CD4-positive, alpha-beta T cell treated with Interleukin-4 for 4 hours (primary cell): ENCODE data around the gene FRMD5.
"Not testable (repeated sequence)": the region's sequence is repeated elsewhere in the genome, so short reads cannot be mapped to it uniquely, and the experiment has no call there.

Experiments used
- DNase-seq: peaks from one replicate; pipeline ENCODE4 v3.0.0-alpha.2; 2020

FRMD5 gene

DNA sequence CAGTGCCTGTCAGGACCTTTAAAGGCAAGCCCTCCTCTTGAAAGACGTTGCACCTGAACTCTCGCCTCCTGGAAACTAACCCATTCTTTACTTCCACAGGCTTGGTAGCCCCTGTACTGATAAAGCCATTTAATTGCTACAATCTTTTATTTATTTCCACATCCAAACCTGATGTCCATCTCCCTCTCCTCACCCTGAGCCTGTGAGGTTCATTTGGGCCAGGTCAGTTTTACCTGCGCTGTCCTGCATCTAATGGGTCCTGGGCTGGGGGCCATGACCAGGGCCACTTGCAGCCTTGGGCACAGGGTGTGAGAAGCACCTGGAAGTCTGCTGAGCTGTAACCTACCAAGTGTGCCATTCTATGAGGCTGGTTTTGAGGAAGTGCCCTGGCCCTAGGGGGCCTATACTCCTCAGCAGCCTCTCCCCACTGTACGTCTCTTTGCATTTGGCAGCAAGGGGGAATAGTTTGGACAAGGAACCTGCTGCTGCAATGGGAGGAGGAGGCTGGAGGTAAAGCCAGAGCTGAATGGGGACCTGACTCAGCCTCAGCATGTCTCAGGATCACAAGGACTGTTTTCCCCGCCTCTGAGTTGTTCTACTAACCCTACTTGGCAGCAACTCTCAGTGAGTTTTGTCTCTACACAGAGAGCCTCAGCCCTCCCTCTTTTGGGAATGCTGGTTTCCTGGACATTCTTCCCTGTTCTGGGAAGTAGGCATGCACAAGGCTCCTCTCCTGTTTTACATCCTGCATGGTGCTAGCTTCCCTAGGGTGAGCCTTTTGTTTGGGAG, 314.5 kb downstream of the FRMD5 start:
- DNase-seq, result no peak

DNA sequence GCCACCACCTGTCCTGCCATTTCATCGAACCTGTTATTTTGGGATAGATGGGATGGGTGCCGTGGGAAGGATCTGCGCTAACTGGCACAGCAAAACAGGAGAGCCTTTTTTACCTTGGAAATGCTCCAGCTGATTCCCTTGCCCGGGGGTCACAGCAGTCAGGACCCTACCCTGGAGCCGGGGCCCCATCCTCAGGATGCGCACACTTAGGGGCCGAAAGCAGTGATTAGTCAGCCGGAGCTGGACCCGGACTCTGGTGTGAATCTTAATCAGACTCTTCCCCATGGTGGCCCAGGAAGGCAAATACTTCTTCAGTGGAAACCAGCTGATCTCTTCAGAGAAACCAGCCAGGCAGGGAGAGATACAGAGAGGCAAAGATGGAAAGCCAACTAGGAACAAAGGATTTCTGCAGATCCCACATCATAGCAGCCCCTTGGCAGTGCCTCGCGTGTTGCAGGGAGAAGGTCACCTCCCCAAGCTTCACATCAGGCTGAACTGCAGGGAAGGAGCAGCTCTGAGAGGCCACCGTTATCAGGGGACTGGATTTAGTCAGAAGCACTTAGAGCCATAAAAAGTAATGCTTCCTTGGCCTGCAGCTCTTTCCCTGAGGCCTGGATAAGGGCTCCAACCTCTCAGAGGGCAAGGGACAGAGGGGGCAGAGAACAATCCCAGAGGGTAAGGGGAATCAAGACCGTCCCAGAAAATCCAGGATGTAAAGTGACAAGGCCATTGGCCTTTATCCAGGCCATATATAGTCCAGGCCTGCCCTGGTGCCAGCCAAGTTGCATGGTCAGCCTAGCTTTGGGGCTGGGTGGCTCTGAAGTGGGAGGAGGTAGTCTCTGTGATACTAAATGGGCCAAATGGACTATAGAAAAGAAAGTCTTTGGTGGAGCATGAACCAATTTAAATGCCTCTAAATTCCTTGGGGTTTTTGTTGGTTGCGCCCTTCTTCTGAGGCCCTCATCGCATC, 315.4 kb downstream of the FRMD5 start:
- no peak for DNase-seq

DNA sequence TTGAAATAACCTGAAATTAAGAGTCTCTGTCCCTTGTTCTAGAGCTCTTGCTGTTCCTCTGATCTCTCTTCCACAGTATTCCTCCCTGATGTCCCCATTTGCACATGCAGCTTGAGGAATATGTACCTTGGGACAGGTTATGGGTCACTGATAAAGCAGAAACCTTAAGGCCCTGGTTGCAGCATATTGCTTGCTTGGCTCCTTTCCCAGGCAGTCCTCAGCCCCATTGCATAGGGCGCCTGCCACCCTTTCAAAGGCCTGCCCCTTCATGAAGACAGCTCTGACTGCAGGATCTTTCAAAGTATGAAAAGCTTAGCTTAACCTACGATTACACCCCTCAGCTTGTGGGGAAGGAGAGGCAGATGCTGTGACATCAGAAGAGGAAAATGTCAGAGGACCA, 316.6 kb downstream of the FRMD5 start:
- DNase-seq, result no peak

DNA sequence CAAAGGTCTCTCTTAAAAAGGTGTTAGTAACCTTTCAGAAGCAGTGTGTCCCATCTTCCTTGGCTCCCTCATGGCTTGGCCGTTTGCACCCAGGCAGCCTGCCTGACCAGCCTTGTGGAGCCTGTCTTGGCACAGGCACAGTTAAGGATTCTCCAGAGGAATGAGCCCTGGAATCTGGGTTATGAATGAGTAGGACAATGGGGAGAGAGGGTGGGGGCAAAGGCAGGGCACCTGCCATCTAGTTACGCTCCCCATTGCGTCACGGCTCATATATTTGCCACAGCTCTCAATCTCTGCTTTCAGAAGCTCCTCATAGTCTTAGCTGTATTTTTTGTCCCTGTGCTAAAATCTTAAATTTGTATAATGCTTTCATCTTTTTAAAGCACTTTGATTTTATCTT, 317.7 kb downstream of the FRMD5 start:
- no peak for DNase-seq

DNA sequence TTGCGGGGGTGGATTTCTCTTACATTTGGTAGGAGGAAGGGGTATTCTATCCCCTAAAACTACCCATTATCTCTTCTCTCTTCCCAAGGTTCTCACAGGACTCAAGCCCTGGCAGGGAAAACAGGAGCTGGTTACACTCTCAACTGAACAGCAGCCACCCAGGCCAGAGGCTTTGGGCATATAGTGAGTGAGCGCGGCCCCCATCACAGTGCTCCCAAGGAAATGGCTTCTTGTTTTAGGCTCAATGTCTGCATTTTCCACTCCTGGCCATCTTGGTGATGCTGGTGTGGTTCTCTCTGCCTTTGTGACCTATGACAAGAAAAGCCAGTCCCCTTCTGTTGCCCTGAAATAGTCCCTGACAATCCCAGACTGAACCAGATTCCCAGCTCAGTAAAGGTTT, 318.2 kb downstream of the FRMD5 start:
- DNase-seq, result no peak

DNA sequence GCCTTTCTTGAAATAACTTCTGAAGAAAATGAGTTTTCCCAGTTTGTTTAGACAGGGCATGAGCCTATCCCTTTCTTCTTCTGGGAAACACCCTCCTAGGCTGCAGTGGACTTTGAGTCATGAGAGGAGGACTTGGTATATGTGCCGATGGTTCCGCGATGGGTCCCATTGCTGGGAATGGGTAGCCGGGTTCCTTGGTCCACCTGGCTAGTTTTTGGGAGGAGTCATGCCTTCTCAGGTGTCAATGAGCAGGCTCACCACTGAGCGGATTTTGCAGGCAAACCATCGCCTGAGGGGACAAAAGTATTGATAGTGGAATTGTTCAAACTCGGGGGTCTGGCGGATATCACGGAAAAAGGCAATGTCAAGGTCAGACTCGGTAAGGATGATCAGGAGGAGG, 321.4 kb downstream of the FRMD5 start:
- no peak for DNase-seq

DNA sequence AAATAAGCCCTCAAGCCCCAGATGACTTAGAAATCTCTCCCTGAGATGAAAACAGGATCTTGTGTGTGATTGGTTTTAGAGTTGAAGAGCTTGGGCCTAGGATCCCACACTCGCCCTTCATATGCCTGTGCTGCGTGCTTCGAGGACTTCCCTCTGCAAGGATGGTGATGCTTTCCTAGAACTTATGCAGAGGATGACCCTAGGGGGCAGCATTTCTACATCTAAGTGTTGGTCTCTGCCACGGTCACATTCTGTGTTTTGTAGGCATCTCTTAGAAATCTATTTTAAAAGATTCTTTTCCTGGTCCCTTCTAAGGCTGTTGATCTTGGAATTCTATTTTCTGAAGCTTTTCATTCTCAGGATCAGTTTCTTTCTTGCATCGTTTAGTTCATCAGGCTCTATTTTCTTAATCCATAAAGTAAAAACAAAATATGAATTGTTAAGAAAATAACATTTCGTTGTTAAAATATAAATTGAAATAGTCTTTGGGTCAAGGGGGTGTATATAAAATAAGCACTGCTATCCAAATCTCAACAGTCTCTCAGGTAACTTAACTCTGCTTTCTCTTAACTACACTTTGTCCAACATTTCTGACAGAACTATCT, 322.6 kb downstream of the FRMD5 start:
- DNase-seq, result peak; percentile 8

DNA sequence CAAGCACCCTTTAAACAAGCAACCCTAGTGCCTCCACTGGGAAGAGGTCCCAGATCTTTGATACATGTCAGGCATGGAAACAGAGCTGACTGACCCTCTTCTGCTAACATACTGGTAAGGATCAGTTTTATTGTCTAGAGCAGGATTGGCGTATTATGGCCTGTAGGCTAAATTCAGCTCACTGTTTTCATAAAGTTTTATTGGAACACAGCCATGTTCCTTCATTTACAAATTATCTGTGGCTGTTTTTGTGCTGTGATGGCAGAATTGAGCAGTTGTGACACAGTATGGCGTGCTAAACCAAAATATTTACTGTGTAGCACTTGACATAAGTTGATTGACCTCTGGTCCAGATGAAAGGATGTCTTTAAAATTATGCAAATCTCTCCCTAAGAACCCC, 323.2 kb downstream of the FRMD5 start:
- DNase-seq, result no peak

DNA sequence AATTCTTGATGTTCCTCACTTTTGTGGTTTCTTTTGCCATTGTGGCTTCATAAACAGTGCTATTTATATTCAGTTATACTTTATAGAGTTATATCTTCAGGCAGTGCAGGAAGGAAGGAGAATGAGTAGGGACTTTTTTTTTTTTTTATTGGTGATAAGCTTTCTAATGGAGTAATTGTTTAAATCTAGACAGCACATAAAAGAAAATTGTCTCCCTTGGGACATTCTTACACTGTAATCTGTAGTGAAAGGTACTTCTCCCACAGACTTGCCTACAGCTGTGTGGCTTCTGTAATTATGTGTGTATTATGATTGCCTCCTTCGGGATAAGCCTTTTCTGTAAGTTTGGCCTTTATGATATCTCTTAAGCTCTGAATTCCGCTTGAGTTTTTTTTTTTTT, 326.7 kb downstream of the FRMD5 start:
- no peak for DNase-seq

DNA sequence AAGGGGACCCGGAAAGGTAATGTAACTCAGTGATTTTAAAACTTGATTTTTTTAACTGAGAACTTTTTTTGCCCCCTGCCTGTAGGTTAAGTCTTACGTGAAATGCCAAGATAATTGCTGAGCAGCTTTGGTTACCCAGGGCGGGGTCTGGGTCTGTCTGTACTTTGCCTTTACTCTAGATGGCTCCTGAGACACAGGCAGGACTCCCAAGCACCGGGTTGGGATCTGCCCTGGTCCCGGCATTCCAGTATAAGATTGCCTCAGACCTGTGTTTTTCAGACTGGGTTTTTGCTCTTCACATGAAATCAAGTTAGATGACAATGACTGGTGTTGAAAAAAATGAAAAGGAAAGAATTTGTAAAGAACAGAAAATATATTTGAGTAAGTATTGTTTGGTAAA, 328.0 kb downstream of the FRMD5 start:
- DNase-seq, result no peak

DNA sequence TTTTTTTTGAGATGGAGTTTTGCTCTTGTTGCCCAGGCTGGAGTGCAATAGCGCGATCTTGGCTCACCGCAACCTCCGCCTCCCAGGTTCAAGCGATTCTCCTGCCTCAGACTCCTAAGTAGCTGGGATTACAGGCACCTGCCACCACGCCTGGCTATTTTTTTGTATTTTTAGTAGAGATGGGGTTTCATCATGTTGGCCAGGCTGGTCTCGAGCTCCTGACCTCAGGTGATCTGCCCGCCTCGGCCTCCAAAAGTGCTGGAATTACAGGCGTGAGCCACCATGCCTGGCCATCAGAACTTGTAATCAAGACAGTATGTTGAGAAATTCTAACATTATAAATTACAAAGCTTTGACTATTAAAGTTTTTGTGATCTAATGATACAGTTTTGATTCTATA, 328.4 kb downstream of the FRMD5 start:
- not testable (repeated sequence) for DNase-seq

DNA sequence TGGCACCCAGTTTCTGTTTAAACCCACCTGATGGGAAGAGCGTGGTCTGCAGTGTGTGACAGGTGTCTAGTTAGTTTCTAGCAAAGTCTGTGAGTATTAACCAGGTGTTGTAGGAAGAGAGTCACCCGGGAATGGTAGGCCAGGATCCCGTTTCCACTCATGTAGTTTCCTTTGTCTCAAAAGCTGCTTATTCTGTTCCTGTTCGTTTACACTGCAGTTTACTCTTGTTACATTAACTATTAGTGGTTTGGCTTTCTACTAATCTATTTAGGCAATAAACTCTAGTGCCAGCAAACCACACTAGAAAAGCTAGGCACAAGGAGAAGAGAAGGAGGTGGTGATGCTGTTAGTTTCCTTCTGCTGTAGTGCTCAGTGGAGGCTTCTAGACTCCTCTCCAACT, 335.5 kb downstream of the FRMD5 start:
- no peak for DNase-seq

DNA sequence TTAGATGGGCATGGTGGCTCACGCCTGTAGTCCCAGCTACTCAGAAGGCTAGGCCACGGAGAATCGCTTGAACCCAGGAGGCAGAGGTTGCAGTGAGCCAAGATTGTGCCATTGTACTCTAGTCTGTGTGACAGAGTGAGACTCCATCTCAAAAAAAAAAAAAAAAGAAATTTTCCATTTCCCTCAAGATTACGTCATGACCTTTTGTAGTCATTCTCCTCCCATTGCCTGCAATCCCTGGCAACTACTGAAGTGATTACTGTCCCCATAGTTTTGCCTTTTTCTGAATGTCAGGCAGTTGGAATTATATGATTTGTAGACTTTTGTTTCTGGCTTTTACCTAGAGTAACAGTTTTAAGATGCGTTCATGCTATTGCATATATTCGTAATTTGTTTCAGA, 340.3 kb downstream of the FRMD5 start:
- no peak for DNase-seq

DNA sequence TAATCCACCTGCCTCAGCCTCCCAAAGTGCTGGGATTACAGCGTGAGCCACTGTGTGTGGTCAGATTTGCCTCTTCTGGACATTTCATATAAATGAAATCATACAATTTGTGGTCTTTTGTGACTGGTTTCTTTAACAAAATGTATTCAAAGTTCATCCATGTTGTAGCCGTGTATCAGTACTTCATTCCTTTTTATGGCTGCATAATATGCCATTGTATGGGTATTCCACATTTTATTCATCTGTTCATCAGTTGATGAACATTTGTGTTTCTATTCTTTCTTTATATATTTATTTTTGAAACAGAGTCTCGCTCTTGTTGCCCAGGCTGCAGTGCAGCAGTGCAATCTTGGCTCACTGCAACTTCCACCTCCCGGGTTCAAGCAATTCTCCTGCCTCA, 342.5 kb downstream of the FRMD5 start:
- no peak for DNase-seq

DNA sequence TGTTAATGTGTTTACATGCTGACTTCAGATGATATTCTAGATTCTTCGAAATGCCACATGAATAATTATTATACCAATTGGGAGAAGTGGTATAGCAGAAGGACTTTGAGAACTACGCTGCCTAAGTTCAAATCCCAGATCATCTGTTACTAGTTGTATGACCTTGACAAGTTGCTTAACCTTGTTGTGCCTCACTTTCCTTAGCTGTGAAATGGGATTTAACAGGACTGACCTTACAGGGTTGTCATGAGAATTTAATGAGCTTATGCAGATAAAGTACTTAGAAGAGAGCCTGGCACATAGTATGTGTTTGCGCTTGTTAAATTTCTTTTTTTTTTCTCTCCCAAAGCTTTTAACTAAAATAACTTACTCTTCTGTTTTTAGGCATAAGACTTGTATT, 343.8 kb downstream of the FRMD5 start:
- no peak for DNase-seq

DNA sequence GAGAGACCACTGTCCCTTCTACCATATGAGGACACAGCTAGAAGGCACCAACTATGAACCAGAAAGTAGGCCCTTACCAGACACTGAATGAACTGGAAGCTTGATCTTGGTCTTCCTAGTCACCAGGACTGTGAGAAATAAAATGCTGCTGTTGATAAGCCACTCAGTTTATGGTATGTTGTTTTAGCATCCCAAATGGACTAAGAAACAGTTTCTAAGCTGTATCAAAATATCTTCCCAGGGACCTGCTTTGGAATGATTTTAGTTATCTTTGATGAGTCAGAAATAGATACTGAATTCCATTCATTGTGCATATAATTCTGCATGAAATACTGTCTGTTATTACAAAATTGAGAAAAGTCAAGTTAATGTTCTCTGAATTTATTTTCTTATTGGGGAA, 349.6 kb downstream of the FRMD5 start:
- no peak for DNase-seq

DNA sequence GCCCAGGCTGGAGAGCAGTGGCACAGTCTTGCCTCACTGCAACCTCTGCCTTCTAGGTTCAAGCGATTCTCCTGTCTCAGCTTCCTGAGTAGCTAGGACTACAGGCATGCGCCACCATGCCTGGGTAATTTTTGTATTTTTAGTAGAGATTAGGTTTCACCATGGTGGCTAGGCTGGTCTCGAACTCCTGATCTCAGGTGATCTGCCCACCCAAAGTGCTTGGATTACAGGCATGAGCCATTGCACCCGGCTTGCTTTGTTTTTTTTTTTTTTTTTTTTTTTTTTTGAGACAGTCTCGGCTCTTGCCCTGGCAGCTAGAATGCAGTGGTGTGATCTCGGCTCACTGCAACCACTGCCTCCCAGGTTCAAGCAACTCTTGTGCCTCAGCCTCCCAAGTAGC, 362.6 kb downstream of the FRMD5 start:
- not testable (repeated sequence) for DNase-seq

DNA sequence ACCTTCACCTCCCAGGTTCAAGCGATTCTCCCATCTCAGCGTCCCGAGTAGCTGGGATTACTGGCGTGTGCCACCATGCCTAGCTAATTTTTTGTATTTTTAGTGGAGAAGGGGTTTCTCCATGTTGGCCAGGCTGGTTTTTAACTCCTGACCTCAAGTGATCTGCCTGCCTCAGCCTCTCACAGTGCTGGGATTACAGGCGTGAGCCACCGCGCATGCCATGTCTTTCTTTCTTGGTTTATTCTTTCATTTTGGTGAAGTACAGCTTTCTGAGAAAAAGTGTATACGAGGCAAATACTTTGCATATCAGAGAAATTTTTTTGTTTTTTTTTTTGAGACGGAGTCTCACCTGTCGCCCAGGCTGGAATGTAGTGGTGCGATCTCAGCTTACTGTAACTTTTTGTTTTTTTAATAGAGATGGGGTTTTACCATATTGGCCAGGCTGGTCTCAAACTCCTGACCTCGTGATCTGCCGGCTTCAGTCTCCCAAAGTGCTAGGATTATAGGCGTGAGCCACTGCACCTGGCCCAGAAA, 363.5 kb downstream of the FRMD5 start:
- DNase-seq, result not testable (repeated sequence)

DNA sequence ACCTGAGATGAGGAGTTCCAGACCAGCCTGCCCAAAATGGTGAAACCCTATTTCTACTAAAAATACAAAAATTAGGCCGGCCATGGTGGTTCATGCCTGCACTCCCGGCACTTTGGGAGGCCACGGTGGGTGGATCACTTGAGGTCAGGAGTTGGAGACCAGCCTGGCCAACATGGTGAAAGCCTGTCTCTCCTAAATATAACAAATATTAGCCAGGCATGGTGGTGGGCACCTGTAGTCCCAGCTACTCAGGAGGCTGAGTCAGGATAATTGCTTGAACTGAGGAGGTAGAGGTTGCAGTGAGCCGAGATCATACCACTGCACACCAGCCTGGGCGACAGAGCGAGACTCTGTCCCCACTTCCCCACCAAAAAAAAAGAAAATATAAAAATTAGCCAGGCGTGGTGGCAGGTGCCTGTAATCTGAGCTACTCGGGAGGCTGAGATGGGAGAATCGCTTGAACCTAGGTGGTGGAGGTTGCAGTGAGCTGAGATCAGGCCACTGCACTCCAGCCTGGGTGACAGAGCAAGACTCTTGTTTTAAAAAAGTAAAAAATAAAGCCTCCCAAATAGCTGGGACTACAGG, 364.3 kb downstream of the FRMD5 start:
- DNase-seq, result not testable (repeated sequence)

DNA sequence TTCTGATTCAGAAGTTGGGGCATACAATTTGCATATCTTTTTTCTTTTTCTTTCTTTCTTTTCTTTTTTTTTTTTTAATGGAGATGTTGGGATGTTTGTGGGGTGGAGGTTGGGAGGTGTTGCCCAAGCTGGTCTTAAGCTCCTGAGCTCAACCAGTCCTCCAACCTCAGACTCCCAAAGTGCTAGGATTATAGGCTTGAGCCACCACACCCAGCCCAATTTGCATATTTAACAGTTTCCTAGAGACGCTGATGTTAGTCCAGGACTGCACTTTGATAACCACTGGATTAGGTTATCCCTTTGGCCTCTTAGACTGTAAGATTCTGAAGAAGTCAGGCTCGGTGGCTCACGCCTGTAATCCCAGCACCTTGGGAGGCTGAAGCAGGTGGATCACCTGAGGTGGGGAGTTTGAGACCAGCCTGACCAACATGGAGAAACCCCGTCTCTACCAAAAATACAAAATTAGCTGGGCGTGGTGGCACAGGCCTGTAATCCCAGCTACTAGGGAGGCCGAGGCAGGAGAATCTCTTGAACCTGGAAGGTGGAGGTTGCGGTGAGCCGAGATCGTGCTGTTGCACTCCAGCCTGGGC, 365.0 kb downstream of the FRMD5 start:
- not testable (repeated sequence) for DNase-seq

DNA sequence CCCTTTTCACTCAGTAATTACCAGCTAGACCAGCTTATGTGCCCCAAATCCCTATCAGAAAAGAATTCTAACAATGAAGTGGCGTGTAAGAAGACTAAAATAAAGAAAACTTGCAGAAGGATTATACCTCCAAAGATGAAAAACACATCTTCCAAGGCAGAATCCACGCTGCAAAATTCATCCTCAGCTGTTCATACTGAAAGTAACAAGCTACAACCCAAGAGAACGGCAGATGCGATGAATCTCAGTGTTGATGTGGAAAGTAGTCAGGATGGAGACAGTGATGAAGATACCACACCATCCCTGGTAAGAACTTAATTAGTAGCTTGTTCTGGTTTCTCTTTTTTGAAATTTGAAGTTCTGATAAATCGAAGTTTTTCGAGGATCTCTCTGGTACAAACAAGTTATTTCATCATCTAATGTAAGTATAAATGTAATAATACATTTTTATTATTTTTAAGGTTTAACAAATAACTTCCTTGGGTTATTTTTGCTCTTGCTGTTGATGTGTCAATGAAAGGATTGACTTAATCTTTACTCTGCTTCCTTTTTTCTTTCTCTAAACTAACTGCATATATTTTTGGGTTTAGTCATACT, 366.9 kb downstream of the FRMD5 start:
- peak; percentile 26 for DNase-seq
